A549 (cell line): ENCODE data around the gene CRMP1. TPM values are rescaled to one million over a fixed set of nuclear protein-coding genes. Genes with fewer than 3 reads are reported as not detected.
"Not testable (repeated sequence)": the region's sequence is repeated elsewhere in the genome, so short reads cannot be mapped to it uniquely, and the experiment has no call there.

Experiments used
- ATAC-seq, 2 experiments: fragments of 200-7000 bp in 1 of 2; fragments of >200 bp in 1 of 2; cut with Nextera tagmentation in 1 of 2; cut with Tn5 transposase in 1 of 2; 3 replicates each; pipeline versions ENCODE4 v1.8.0 to v1.9.1; 2018 to 2020; ENCODE audit warnings: mild to moderate bottlenecking in 1 of 2, moderate library complexity in 1 of 2
- CTCF ChIA-PET: fragments of 300-600 bp; sonication (Branson Sonifier 250); formaldehyde crosslinking; extraction: SDS; loops from one replicate; lab custom pipeline; 2021; ENCODE audit warnings: antibody characterized with exemption, inconsistent platforms; lab: Yijun Ruan, JAX
- POLR2A ChIA-PET: fragments of 350-600 bp; formaldehyde crosslinking; extraction: SDS; loops from one replicate; lab custom pipeline; 2021; ENCODE audit warnings: antibody characterized with exemption, inconsistent platforms; lab: Yijun Ruan, JAX
- DNase-seq, 2 experiments: peaks; one replicate each; pipeline versions ENCODE4 v3.0.0 to v3.0.0-alpha.2; 2011 to 2016; ENCODE audit warnings: low read depth in 1 of 2, low spot score in 1 of 2
- FAIRE-seq: peaks from 2 replicates; lab custom pipeline; 2011; peaks lifted over from hg19 to GRCh38; lab: Jason Lieb, UNC
- H3K27ac ChIP-seq, 2 experiments: fragments of >200 bp; sonication (Bioruptor Twin); formaldehyde crosslinking; 3 replicates each; pipeline ENCODE4 v1.5.1; 2016 to 2017
- H3K4me1 ChIP-seq: fragments of >200 bp; sonication (Bioruptor Twin); formaldehyde crosslinking; 3 replicates; pipeline ENCODE4 v1.6.1; 2016
- H3K4me2 ChIP-seq: fragments of >200 bp; sonication (Bioruptor Twin); formaldehyde crosslinking; 3 replicates; pipeline ENCODE4 v1.6.1; 2016
- H3K4me3 ChIP-seq: fragments of >200 bp; sonication (Bioruptor Twin); formaldehyde crosslinking; 3 replicates; pipeline ENCODE4 v1.5.1; 2016
- H3K9me3 ChIP-seq: fragments of >200 bp; sonication (Bioruptor Twin); formaldehyde crosslinking; 3 replicates; pipeline ENCODE4 v1.6.1; 2016
- BHLHE40 ChIP-seq: IDR thresholded peaks from 2 replicates; pipeline ENCODE4 v1.6.1; 2012; ENCODE audit warnings: low read depth, low read length, inconsistent platforms
- CBX2 ChIP-seq: fragments of 200-600 bp; sonication (generic); IDR thresholded peaks from 2 replicates; pipeline ENCODE4 v1.6.1; 2016; ENCODE audit warnings: low read depth, mild to moderate bottlenecking, borderline replicate concordance
- CHD4 ChIP-seq: fragments of 200-600 bp; sonication (generic); IDR thresholded peaks from 2 replicates; pipeline ENCODE4 v1.6.1; 2016; ENCODE audit warnings: antibody characterized with exemption, mild to moderate bottlenecking, borderline replicate concordance
- FOSL2 ChIP-seq, 2 experiments: fragments of 450-650 bp in 1 of 2; fragments of >200 bp in 1 of 2; sonication (Bioruptor Twin) in 1 of 2; formaldehyde crosslinking; IDR thresholded peaks; 2 replicates each; pipeline versions ENCODE4 v1.5.0 to v1.6.1; 2016 to 2020; ENCODE audit warnings: mild to moderate bottlenecking in 1 of 2, moderate library complexity in 1 of 2
- GATA3 ChIP-seq: IDR thresholded peaks from 2 replicates; pipeline ENCODE4 v1.6.1; 2012; ENCODE audit warnings: borderline replicate concordance
- HDAC2 ChIP-seq: fragments of 200-600 bp; sonication (generic); IDR thresholded peaks from 2 replicates; pipeline ENCODE4 v1.6.1; 2016
- HEYL ChIP-seq: fragments of 250-450 bp; sonication (Bioruptor Pico); IDR thresholded peaks from 2 replicates; pipeline ENCODE4 v1.8.0; 2021; ENCODE audit warnings: mild to moderate bottlenecking, moderate library complexity
- HOXB5 ChIP-seq: fragments of 250-450 bp; sonication (Bioruptor Pico); IDR thresholded peaks from 2 replicates; pipeline ENCODE4 v1.5.0; 2020; ENCODE audit warnings: mild to moderate bottlenecking, moderate library complexity
- KDM5A ChIP-seq: fragments of 200-600 bp; sonication (generic); IDR thresholded peaks from 2 replicates; pipeline ENCODE4 v1.6.1; 2016; ENCODE audit warnings: antibody characterized with exemption, mild to moderate bottlenecking
- RFX5 ChIP-seq: fragments of 450-650 bp; IDR thresholded peaks from 2 replicates; pipeline ENCODE4 v1.7.1; 2014; ENCODE audit warnings: antibody characterized with exemption, mild to moderate bottlenecking, moderate library complexity
- SMC3 ChIP-seq: fragments of >200 bp; sonication (Bioruptor Twin); formaldehyde crosslinking; IDR thresholded peaks from 3 replicates; pipeline ENCODE4 v1.6.1; 2018; ENCODE audit warnings: inconsistent platforms
- USF2 ChIP-seq: fragments of 450-650 bp; IDR thresholded peaks from 2 replicates; pipeline ENCODE4 v1.6.1; 2014; ENCODE audit warnings: antibody characterized with exemption
- ZSCAN20 ChIP-seq: fragments of 250-450 bp; sonication (Bioruptor Pico); IDR thresholded peaks from 2 replicates; pipeline ENCODE4 v1.8.0; 2022; ENCODE audit warnings: mild to moderate bottlenecking, moderate library complexity
- WGBS: methylation state at CpG from one replicate; pipeline ENCODE4 v1.1.6; 2017; ENCODE audit errors: missing lambda C conversion rate; 5-methylcytosine and 5-hydroxymethylcytosine counted together
- polyA plus RNA-seq, 4 experiments: library from polyadenylated mRNA; depleted of rRNA in 3 of 4; stranded (reverse); fragments of >200 nt; fragmentation: RNase III in 1 of 4; extraction: RNeasy Plus Mini Kit Qiagen cat#74134 plus additional on column Dnase treatment in 1 of 4; gene quantifications; 2 replicates in 3 of 4; 3 replicates in 1 of 4; pipeline ENCODE4 v1.2.3, GENCODE V29; 2011 to 2017
- TF ChIP-seq, protein P1 (sequence below): fragments of >200 bp; sonication (Bioruptor Twin); formaldehyde crosslinking; IDR thresholded peaks from 3 replicates; pipeline ENCODE4 v1.5.1; 2016
- TF ChIP-seq, protein P2 (sequence below): fragments of 200-600 bp; sonication (generic); IDR thresholded peaks from 2 replicates; pipeline ENCODE4 v1.6.1; 2016; ENCODE audit warnings: antibody characterized with exemption, mild to moderate bottlenecking, moderate library complexity

The CRMP1 gene
- polyA plus RNA-seq, 2 of the 4 experiments (the other 2 are of a cell fraction): 0.74 to 0.80 TPM

DNA sequence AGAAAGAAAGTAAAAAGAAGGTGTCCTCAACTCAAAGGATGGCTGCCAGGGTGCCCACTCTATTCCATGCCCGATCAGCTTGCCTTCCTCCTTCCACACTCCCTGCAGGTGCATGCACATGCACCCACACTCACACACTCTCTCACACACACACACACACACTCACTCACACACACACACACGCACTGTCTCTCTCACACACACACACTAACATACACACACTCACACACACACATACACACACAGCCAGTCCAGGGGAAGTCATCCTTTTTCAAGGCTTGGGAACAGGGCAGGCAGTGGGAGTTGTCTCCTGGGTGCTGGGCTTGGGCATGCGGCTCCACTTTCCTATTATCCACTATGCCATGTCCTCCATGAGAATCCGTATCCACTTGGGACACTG is 50.4 kb downstream of the CRMP1 start:
- DNase-seq: no peak
- ChIA-PET CTCF (interaction anchor here (1.4 kb wide), 1 partner anchor 52 kb away, joined by 3 read pairs; no protein-coding TSS in a partner anchor), POLR2A (no interaction called here)
- Histone ChIP-seq H3K9me3 (no peaks in the 10 kb centered on the region; the same call in 2 of the 3 replicates), H3K4me3 (no peak overlapping the region), H3K27ac (no peak overlapping the region), H3K4me2 (no peak overlapping the region), H3K4me1 (no peaks in the 10 kb centered on the region)
- no peak for FAIRE-seq
- 56% methylated on average over 4 of the region's 4 CpGs for WGBS
- ATAC-seq: no peak
- TF ChIP-seq GATA3: no peak
- TF ChIP-seq HDAC2: no peak
- TF ChIP-seq SMC3: no peak

GRCh38 chr4:5839751-5840674 is 52.9 kb downstream of the CRMP1 start:
- FAIRE-seq (no peak), ATAC-seq (no peak), DNase-seq (no peak)
- H3K4me2 ChIP-seq: no peak overlapping the region
- ChIA-PET CTCF (no interaction called here), POLR2A (no interaction called here)
- H3K27ac ChIP-seq: no peak overlapping the region
- 72% methylated on average over 28 of the region's 30 CpGs for WGBS
- no peaks in the 10 kb centered on the region for H3K9me3 ChIP-seq
- no peak overlapping the region for H3K4me3 ChIP-seq
- TF ChIP-seq CBX2: no peak
- TF ChIP-seq FOSL2 (IDR thresholded peaks at IDR 0.05): no peak
- TF ChIP-seq FOSL2 (CRISPR knock-in tag; IDR thresholded peaks at IDR 0.05): no peak
- TF ChIP-seq HDAC2: no peak
- TF ChIP-seq, protein P1, sequence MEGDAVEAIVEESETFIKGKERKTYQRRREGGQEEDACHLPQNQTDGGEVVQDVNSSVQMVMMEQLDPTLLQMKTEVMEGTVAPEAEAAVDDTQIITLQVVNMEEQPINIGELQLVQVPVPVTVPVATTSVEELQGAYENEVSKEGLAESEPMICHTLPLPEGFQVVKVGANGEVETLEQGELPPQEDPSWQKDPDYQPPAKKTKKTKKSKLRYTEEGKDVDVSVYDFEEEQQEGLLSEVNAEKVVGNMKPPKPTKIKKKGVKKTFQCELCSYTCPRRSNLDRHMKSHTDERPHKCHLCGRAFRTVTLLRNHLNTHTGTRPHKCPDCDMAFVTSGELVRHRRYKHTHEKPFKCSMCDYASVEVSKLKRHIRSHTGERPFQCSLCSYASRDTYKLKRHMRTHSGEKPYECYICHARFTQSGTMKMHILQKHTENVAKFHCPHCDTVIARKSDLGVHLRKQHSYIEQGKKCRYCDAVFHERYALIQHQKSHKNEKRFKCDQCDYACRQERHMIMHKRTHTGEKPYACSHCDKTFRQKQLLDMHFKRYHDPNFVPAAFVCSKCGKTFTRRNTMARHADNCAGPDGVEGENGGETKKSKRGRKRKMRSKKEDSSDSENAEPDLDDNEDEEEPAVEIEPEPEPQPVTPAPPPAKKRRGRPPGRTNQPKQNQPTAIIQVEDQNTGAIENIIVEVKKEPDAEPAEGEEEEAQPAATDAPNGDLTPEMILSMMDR: no peak
- TF ChIP-seq HEYL: no peak
- H3K4me1 ChIP-seq: no peaks in the 10 kb centered on the region

DNA sequence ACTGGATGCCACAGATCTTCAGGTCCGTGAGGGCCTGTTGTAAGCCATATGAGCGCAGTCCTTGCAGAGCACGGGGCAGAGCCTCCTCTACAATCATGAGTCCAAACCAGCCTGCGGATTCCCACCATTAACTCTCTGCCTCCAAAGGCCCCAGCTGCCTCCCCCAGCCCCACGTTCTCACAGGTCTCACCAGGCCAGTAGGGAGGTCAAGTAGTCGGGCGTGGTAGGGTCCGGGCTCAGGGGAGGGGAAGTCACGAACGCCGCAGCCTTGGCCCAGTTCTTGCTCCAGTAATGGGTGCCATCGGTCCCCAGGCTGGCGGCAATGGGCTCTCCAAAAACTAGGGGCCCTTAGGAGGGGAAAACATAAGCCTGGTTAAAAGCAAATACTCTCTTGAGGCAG is 53.6 kb downstream of the CRMP1 start:
- ATAC-seq: no peak
- no peak for FAIRE-seq
- Histone ChIP-seq H3K4me1 (no peaks in the 10 kb centered on the region), H3K27ac (no peak overlapping the region)
- DNase-seq: no peak
- WGBS: 71% methylated on average over 13 of the region's 13 CpGs
- TF ChIP-seq USF2 (no peak), CHD4 (no peak), RFX5 (no peak), BHLHE40 (no peak), ZSCAN20 (CRISPR knock-in tag) (no peak), HOXB5 (no peak), KDM5A (no peak)
- TF ChIP-seq, protein P2, sequence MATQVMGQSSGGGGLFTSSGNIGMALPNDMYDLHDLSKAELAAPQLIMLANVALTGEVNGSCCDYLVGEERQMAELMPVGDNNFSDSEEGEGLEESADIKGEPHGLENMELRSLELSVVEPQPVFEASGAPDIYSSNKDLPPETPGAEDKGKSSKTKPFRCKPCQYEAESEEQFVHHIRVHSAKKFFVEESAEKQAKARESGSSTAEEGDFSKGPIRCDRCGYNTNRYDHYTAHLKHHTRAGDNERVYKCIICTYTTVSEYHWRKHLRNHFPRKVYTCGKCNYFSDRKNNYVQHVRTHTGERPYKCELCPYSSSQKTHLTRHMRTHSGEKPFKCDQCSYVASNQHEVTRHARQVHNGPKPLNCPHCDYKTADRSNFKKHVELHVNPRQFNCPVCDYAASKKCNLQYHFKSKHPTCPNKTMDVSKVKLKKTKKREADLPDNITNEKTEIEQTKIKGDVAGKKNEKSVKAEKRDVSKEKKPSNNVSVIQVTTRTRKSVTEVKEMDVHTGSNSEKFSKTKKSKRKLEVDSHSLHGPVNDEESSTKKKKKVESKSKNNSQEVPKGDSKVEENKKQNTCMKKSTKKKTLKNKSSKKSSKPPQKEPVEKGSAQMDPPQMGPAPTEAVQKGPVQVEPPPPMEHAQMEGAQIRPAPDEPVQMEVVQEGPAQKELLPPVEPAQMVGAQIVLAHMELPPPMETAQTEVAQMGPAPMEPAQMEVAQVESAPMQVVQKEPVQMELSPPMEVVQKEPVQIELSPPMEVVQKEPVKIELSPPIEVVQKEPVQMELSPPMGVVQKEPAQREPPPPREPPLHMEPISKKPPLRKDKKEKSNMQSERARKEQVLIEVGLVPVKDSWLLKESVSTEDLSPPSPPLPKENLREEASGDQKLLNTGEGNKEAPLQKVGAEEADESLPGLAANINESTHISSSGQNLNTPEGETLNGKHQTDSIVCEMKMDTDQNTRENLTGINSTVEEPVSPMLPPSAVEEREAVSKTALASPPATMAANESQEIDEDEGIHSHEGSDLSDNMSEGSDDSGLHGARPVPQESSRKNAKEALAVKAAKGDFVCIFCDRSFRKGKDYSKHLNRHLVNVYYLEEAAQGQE: no peak
- TF ChIP-seq, all 56 proteins: peak for 0
- Histone ChIP-seq H3K4me2 (no peak overlapping the region), H3K4me3 (no peak overlapping the region), H3K9me3 (no peaks in the 10 kb centered on the region)
- ChIA-PET CTCF (no interaction called here), POLR2A (no interaction called here)

DNA sequence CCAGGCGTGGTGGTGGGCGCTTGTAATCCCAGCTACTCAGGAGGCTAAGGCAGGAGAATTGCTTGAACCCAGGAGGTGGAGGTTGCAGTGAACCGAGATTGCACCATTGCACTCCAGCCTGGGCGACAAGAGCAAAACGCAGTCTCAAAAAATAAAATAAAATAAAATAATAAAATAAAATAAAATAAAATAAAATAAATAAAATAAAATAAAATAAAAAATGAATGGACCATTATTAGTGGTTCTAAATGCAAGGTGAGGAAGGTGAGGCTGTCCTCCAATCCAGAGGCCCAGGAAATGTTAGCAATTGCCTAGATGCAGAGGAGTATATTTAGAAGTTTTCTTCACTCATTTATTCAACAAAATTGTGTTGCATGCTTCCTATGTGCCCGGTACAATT is 55.4 kb downstream of the CRMP1 start:
- CTCF ChIA-PET: not testable (repeated sequence)
- WGBS: 71% methylated on average over 6 of the region's 6 CpGs

More for the DNA sequence above, 55.4 kb downstream of the CRMP1 start:
- FAIRE-seq, DNase-seq, ATAC-seq, H3K4me2 ChIP-seq, H3K4me3 ChIP-seq, H3K27ac ChIP-seq, POLR2A ChIA-PET, H3K4me1 ChIP-seq, H3K9me3 ChIP-seq: not testable (repeated sequence)
